Lower leg skin (tissue), 4 donors: ENCODE data around the gene DHX38. TPM values are rescaled to one million over a fixed set of nuclear protein-coding genes. Genes with fewer than 3 reads are reported as not detected.

ENCODE experiments used
- DNase-seq, 2 donors: peaks; one replicate each; pipeline ENCODE4 v3.0.0-alpha.2; 2019; ENCODE audit warnings: low spot score in 2 of 2
- H3K4me3 ChIP-seq: fragments of 200-600 bp; sonication (generic); 2 replicates; pipeline ENCODE4 v1.5.1; 2017; ENCODE audit warnings: mild to moderate bottlenecking, low read depth; ENCODE audit not compliant: poor library complexity, severe bottlenecking
- CTCF ChIP-seq, 3 donors: fragments of 450-650 bp; IDR thresholded peaks; one replicate each; pipeline ENCODE4 v1.5.1; 2016; ENCODE audit warnings: antibody characterized with exemption in 3 of 3, mild to moderate bottlenecking in 3 of 3, moderate library complexity in 2 of 3
- POLR2A ChIP-seq, 2 donors: fragments of 450-650 bp; IDR thresholded peaks; one replicate each; pipeline ENCODE4 v1.6.1; 2016 to 2017; ENCODE audit warnings: antibody characterized with exemption in 2 of 2, mild to moderate bottlenecking in 1 of 2, moderate library complexity in 1 of 2
- WGBS, 2 donors: methylation state at CpG; one replicate each; pipeline ENCODE4 v1.1.5; 2018; 5-methylcytosine and 5-hydroxymethylcytosine counted together
- intact Hi-C: fragments of 100-400 bp; cut with DNase I; formaldehyde crosslinking; loops from one replicate; pipeline ENCODE4 v1.15.0; 2023; ENCODE audit warnings: low total_unique reads
- total RNA-seq, 4 donors: library from RNA; depleted of rRNA; stranded (reverse); fragments of >200 nt; gene quantifications; one replicate each; pipeline ENCODE4 v1.1.0, GENCODE V29; 2016

The DHX38 gene
- total RNA-seq, 4 donors from 2014 or later, result 47.1 to 93.4 (median 51.2) TPM

- H3K4me3 ChIP-seq, result no peak overlapping the region
- DNase-seq, result peak in 1 of 2 donors; percentile 77
- WGBS, 2 donors, result 95 to 97% methylated on average over 14 to 15 of the region's 15 CpGs
- intact Hi-C loops, result no loop called here
- TF ChIP-seq POLR2A (IDR thresholded peaks at IDR 0.05) (no peak), CTCF (IDR thresholded peaks at IDR 0.05) (no peak)
Observed at GRCh38 chr16:72112452-72112792, 18.8 kb downstream of the DHX38 start.

GRCh38 chr16:72112906-72113615 lies 19.4 kb downstream of the DHX38 start:
- no peak for TF ChIP-seq POLR2A (IDR thresholded peaks at IDR 0.05)
- TF ChIP-seq CTCF (IDR thresholded peaks at IDR 0.05), result no peak
- intact Hi-C loops, result no loop called here
- 70 to 83% methylated on average over 7 of the region's 7 CpGs for WGBS, 2 donors
- no peak overlapping the region for H3K4me3 ChIP-seq
- DNase-seq, result peak in 1 of 2 donors; percentile 72

GRCh38 chr16:72113616-72113945 lies 19.9 kb downstream of the DHX38 start:
- DNase-seq, result no peak
- intact Hi-C loops, result no loop called here
- TF ChIP-seq CTCF (IDR thresholded peaks at IDR 0.05) (no peak), POLR2A (IDR thresholded peaks at IDR 0.05) (no peak)
- H3K4me3 ChIP-seq, result no peak overlapping the region

GRCh38 chr16:72120026-72120425 lies 26.4 kb downstream of the DHX38 start:
- intact Hi-C loops, result no loop called here
- 94% methylated on average over 5 of the region's 5 CpGs for WGBS, 2 donors
- TF ChIP-seq CTCF (IDR thresholded peaks at IDR 0.05) (no peak), POLR2A (IDR thresholded peaks at IDR 0.05) (no peak)
- DNase-seq, result no peak
- H3K4me3 ChIP-seq, result no peak overlapping the region

- intact Hi-C loops, result no loop called here
Observed at GRCh38 chr16:72122308-72122707, 28.7 kb downstream of the DHX38 start.

More at GRCh38 chr16:72122308-72122707, 28.7 kb downstream of the DHX38 start:
- 94 to 98% methylated on average over 2 of the region's 2 CpGs for WGBS, 2 donors
- TF ChIP-seq POLR2A (IDR thresholded peaks at IDR 0.05) (no peak), CTCF (IDR thresholded peaks at IDR 0.05) (no peak)
- no peak for DNase-seq
- H3K4me3 ChIP-seq, result no peak overlapping the region
